Measurements from ENCODE around the gene GRK4.
"Not testable (repeated sequence)": the region's sequence is repeated elsewhere in the genome, so short reads cannot be mapped to it uniquely, and the experiment has no call there.

GRK4 gene

DNA sequence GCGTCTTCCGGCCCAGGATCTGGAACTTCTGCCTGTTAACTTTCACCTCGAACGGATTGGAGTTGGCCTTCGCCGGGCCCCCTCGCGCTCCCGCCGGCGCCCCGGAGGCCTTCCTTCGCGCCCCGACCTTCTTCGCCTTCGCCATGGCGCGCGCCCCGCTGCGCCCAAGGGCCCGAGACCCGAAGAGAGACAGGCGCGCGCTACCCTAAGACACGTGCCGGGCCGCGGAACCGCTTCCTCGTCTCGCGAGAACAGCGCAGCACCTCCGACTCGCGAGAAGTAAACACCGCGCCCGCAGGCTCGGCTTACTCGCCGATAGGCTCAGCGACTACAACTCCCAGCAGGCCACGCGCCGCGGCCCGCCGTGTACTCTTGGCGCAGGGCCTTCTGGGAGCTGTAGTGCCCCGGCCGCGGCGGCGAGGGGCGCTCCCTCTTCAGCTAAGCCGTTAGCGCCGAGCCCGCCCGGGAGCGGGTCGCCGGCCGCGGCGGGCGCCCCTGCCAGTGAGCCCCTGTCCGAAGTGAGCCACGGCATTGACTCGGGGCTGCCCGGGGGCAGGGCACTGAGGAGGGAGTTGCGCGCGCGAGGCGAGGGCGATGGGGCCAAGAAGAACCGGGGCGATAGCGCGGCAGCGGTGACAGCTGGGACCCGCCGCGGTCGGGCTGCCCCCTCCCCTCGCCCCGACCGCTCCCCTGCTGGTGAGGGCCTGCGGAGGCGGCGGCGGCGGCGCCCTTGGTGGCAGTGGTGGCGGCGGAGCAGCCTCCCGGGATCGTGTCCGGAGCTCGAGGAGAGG lies at the start of gene GRK4, which contains the start of gene NOP14:
Gene GRK4, plus strand, starts transcription at position 397 of the 791 bp plus-strand sequence. CDS start 500 bp downstream, outside the sequence.
Gene NOP14, minus strand, starts transcription at position 232 of the 791 bp plus-strand sequence. Its CDS starts 87 bp downstream, at position 145.
- peak; percentile 89 to 96 (median 94) for DNase-seq (ENCODE audit: low read depth in 4 of 4, low spot score in 1 of 4)

GRCh38 chr4:2914256-2915126 lies 48.9 kb upstream of the GRK4 start:
- DNase-seq (ENCODE audit: low read depth in 4 of 4, low spot score in 1 of 4): no peak

- no peak for DNase-seq (ENCODE audit: low read depth in 4 of 4, low spot score in 1 of 4)
Observed at GRCh38 chr4:2915789-2916188, 47.6 kb upstream of the GRK4 start.

DNA sequence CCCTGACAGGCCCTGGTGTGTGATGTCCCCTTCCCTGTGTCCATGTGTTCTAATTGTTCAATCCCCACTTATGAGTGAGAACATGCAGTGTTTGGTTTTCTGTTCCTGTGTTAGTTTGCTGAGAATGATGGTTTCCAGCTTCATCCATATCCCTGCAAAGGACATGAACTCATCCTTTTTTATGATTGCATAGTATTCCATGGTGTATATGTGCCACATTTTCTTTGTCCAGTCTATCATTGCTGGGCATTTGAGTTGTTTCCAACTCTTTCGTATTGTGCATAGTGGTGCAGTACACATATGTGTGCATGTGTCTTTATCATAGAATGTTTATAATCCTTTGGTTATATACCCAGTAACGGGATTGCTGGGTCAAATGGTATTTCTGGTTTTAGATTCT lies 46.7 kb upstream of the GRK4 start:
- not testable (repeated sequence) for DNase-seq (ENCODE audit: low read depth in 4 of 4, low spot score in 1 of 4)

DNA sequence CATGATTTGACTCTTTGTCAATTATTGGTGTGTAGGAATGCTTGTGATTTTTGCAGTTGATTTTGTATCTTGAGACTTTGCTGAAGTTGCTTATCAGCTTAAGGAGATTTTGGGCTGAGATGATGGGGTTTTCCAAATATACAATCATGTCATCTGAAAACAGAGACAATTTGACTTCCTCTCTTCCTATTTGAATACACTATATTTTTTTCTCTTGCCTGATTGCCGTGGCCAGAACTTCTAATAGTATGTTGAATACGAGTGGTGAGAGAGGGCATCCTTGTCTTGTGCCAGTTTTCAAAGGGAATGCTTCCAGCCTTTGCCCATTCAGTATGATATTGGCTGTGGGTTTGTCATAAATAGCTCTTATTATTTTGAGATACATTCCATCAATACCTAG lies 45.1 kb upstream of the GRK4 start:
- DNase-seq (ENCODE audit: low read depth in 4 of 4, low spot score in 1 of 4): not testable (repeated sequence)

DNA sequence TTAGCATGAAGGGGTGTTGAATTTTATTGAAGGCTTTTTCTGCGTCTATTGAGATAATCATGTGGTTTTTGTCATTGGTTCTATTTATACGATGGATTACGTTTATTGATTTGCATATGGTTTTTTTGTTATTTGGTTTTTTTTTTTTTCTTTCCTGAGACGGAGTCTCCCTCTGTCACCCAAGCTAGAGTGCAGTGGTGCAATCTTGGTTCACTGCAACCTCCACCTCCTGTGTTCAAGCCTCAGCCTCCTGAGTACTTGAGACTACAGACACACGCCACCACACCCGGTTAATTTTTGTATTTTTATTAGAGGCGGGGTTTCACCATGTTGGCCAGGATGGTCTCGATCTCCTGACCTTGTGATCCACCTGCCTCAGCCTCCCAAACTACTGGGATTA lies 44.7 kb upstream of the GRK4 start:
- DNase-seq (ENCODE audit: low read depth in 4 of 4, low spot score in 1 of 4): not testable (repeated sequence)

DNA sequence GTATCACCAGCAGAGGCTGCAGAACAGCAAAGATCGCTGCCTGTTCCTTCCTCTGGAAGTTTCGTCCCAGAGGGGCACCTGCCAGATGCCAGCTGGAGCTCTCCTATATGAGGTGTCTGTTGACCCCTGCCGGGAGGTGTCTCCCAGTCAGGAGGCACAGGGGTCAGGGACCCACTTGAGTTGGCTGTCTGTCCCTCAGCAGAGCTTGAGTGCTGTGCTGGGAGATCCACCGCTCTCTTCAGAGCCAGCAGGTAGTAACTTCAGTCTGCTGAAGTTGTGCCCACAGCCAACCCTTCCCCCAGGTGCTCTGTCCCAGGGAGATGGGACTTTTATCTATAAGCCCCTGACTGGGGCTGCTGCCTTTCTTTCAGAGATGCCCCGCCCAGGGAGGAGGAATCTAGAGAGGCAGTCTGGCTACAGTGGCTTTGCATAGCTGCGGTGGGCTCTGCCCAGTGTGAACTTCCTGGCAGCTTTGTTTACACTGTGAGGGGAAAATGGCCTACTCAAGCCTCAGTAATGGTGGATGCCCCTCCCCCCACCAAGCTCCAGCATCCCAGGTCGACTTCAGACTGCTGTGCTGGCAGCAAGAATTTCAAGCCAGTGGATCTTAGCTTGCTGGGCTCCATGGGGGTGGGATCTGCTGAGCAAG lies 40.8 kb upstream of the GRK4 start:
- DNase-seq (ENCODE audit: low read depth in 4 of 4, low spot score in 1 of 4): not testable (repeated sequence)

- DNase-seq (ENCODE audit: low read depth in 4 of 4, low spot score in 1 of 4): no peak
Observed at GRCh38 chr4:2923141-2923551, 40.2 kb upstream of the GRK4 start.

GRCh38 chr4:2923668-2924173 lies 39.6 kb upstream of the GRK4 start:
- no peak for DNase-seq (ENCODE audit: low read depth in 4 of 4, low spot score in 1 of 4)

GRCh38 chr4:2924286-2924685 lies 39.1 kb upstream of the GRK4 start:
- no peak for DNase-seq (ENCODE audit: low read depth in 4 of 4, low spot score in 1 of 4)

- DNase-seq (ENCODE audit: low read depth in 4 of 4, low spot score in 1 of 4): no peak
Observed at GRCh38 chr4:2924765-2925301, 38.5 kb upstream of the GRK4 start.

DNA sequence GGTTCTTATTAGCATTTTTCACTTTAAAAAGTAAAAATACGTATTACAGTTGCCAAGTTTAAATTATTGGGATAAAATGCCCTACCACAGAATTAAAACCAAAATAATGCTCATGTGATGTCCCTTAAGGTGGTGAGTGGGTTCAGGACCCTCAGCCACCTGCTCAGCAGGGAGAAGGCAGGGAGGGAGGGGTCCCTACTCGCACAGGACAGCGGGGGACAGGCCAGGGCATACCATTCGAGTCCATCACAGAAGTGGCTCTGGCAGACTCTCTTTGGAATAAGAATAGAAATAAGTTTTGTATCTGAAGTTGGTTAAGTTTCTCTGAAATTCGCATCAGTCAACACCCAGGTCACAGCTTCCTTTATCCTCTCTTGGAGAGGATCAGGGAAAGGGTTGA lies 37.9 kb upstream of the GRK4 start:
- no peak for DNase-seq (ENCODE audit: low read depth in 4 of 4, low spot score in 1 of 4)

- no peak for DNase-seq (ENCODE audit: low read depth in 4 of 4, low spot score in 1 of 4)
Observed at GRCh38 chr4:2925931-2926860, 37.2 kb upstream of the GRK4 start.

- DNase-seq (ENCODE audit: low read depth in 4 of 4, low spot score in 1 of 4): no peak
Observed at GRCh38 chr4:2927016-2927695, 36.2 kb upstream of the GRK4 start.

- no peak for DNase-seq (ENCODE audit: low read depth in 4 of 4, low spot score in 1 of 4)
Observed at GRCh38 chr4:2927696-2928075, 35.7 kb upstream of the GRK4 start.

DNA sequence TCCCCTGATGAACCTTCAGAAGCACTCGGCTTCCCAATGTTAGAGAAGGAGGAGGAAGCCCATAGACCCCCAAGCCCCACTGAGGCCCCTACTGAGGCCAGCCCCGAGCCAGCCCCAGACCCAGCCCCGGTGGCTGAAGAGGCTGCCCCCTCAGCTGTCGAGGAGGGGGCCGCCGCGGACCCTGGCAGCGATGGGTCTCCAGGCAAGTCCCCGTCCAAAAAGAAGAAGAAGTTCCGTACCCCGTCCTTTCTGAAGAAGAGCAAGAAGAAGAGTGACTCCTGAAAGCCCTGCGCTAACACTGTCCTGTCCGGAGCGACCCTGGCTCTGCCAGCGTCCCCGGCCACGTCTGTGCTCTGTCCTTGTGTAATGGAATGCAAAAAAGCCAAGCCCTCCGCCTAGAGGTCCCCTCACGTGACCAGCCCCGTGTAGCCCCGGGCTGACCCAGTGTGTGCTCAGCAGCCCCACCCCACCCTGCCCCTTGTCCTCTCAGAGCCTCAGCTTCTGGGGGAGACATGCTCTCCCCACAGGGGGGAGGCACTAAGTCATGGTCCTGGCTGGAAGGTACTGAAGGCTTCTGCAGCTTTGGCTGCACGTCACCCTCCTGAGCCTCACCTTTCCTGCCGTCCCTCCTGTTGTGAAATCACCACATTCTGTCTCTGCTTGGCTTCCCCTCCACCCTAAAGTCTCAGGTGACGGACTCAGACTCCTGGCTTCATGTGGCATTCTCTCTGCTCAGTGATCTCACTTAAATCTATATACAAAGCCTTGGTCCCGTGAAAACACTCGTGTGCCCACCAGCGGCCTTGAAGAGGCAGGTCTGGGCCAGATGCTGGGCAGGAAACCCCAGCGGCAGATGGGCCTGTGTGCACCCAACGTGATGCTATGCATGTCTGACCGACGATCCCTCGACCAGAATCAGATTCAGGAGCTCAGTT lies 34.9 kb upstream of the GRK4 start:
- DNase-seq (ENCODE audit: low read depth in 4 of 4, low spot score in 1 of 4): no peak

GRCh38 chr4:2929469-2929868 lies 33.9 kb upstream of the GRK4 start:
- DNase-seq (ENCODE audit: low read depth in 4 of 4, low spot score in 1 of 4): no peak

- DNase-seq (ENCODE audit: low read depth in 4 of 4, low spot score in 1 of 4): no peak
Observed at GRCh38 chr4:2930135-2930757, 33.1 kb upstream of the GRK4 start.
